ENCODE results near the gene S100B. TPM values are rescaled to one million over a fixed set of nuclear protein-coding genes. Genes with fewer than 3 reads are reported as not detected.
A peak's percentile ranks its signal among the peaks of the same experiment; 100 is the strongest.

S100B gene
- total RNA-seq, 1 donor from 2014 or later, result not detected

DNA sequence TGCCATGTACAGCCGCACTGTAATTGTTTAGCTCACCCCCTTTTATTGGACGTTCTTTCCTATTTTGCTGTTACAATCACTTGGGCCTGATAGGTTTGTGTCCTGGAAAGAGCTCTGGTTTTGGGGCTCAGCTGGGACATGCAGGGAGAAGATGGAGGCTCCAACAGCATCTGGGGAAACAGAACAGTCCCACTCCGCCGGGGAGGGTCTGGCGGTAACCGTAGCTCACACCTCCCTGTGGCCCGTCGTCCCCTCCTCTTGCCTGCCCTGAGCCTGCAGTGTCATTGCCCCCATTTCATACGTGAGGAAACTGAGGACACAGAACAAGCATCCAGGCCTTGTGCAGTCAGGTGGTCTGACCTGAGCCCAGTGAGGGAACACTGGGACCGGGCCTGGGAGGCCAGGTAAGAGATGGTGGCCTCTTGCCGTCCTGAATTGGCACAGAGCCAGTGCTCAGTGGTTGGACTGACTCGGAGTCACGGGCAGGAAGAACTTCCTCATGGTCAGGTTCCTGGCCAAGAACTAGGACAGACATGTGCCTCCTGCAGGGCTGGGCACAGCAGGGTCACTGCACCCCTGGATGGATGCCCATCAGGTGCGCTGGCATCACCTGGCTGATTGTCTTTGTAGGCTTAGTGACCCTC is 41.8 kb downstream of the S100B start:
- H3K36me3 Mint-ChIP-seq (ENCODE audit: unreplicated experiment), result no peaks in the 10 kb centered on the region
- no peak overlapping the region for H3K27ac Mint-ChIP-seq (ENCODE audit: unreplicated experiment)
- H3K9me3 Mint-ChIP-seq (ENCODE audit: unreplicated experiment), result peaks cover 11% of the 10 kb centered on the region
- DNase-seq, result no peak
- peaks cover 4% of the 10 kb centered on the region for H3K27me3 Mint-ChIP-seq (ENCODE audit: unreplicated experiment)
- TF ChIP-seq, protein P1, sequence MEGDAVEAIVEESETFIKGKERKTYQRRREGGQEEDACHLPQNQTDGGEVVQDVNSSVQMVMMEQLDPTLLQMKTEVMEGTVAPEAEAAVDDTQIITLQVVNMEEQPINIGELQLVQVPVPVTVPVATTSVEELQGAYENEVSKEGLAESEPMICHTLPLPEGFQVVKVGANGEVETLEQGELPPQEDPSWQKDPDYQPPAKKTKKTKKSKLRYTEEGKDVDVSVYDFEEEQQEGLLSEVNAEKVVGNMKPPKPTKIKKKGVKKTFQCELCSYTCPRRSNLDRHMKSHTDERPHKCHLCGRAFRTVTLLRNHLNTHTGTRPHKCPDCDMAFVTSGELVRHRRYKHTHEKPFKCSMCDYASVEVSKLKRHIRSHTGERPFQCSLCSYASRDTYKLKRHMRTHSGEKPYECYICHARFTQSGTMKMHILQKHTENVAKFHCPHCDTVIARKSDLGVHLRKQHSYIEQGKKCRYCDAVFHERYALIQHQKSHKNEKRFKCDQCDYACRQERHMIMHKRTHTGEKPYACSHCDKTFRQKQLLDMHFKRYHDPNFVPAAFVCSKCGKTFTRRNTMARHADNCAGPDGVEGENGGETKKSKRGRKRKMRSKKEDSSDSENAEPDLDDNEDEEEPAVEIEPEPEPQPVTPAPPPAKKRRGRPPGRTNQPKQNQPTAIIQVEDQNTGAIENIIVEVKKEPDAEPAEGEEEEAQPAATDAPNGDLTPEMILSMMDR (IDR thresholded peaks at IDR 0.05; ENCODE audit: partially characterized antibody, unreplicated experiment), result no peak
- H3K4me1 Mint-ChIP-seq (ENCODE audit: low read depth, unreplicated experiment), result peaks cover 32% of the 10 kb centered on the region
- no peak overlapping the region for H3K4me3 Mint-ChIP-seq (ENCODE audit: unreplicated experiment)

DNA sequence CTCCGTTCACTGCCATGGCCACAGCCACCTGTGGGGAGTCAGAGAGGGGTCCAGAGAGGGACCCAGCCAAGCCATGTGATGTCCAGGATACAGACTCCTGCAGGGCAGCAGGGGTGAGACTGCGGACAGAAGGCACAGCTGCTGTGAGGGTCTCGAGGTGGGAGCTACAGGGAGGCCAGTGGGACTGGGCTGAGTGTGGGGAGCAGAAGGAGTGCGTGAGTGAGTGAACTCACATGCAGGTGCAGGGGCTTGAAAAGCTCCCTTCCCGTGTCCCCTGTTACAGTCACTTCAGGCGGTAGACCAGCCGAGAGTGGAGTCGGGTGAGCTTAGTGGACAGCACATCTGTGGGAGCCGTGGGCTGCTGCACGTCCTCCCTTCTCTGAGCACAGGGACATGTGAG is 42.4 kb downstream of the S100B start:
- no peak for DNase-seq
- H3K4me3 Mint-ChIP-seq (ENCODE audit: unreplicated experiment), result no peak overlapping the region
- peaks cover 11% of the 10 kb centered on the region for H3K9me3 Mint-ChIP-seq (ENCODE audit: unreplicated experiment)
- H3K27me3 Mint-ChIP-seq (ENCODE audit: unreplicated experiment), result peaks cover 4% of the 10 kb centered on the region
- TF ChIP-seq, protein P1 (IDR thresholded peaks at IDR 0.05; ENCODE audit: partially characterized antibody, unreplicated experiment), result no peak
- H3K36me3 Mint-ChIP-seq (ENCODE audit: unreplicated experiment), result no peaks in the 10 kb centered on the region
- H3K27ac Mint-ChIP-seq (ENCODE audit: unreplicated experiment), result peak overlapping the region; percentile 43
- peaks cover 32% of the 10 kb centered on the region for H3K4me1 Mint-ChIP-seq (ENCODE audit: low read depth, unreplicated experiment)

DNA sequence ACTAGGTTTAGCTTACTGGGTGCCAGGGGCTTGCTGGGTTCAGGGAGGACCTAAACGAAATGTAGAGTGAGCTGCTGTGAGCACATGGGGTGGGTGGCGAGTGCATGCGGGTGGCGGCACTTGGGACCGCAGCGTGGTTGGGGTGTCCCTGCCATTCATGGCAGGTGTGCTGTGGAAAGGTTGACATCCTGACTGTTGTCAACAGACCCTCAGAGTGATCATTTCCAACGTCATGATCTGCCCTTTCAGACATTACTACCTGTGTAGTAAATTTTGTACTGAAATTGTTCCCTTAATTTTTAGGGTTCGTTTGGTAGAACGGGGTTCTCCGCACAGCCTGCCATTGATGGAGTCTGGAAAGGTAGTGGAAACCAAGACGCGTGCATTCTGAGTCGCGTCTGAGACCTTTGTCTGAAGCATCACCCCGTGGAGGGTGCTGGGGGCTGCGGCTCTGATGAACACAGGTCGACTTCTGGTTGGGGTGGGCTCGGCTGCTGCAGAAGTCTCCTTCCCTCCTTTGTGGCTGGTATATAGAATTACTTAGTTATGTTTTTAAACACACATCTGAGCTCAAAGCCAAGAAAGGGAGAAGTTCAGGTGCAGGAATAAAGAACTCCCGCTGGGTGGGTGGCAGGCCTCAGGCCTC is 43.3 kb downstream of the S100B start:
- Mint-ChIP-seq H3K9me3 (ENCODE audit: unreplicated experiment) (peaks cover 13% of the 10 kb centered on the region), H3K27me3 (ENCODE audit: unreplicated experiment) (peaks cover 4% of the 10 kb centered on the region), H3K4me3 (ENCODE audit: unreplicated experiment) (no peak overlapping the region), H3K4me1 (ENCODE audit: low read depth, unreplicated experiment) (peaks cover 32% of the 10 kb centered on the region), H3K36me3 (ENCODE audit: unreplicated experiment) (no peaks in the 10 kb centered on the region), H3K27ac (ENCODE audit: unreplicated experiment) (no peak overlapping the region)
- TF ChIP-seq, protein P1 (IDR thresholded peaks at IDR 0.05; ENCODE audit: partially characterized antibody, unreplicated experiment), result no peak
- no peak for DNase-seq

GRCh38 chr21:46560568-46561444 is 44.1 kb downstream of the S100B start:
- H3K4me3 Mint-ChIP-seq (ENCODE audit: unreplicated experiment), result no peak overlapping the region
- no peak for DNase-seq
- H3K27me3 Mint-ChIP-seq (ENCODE audit: unreplicated experiment), result peaks cover 4% of the 10 kb centered on the region
- peak overlapping the region; percentile 38 for H3K27ac Mint-ChIP-seq (ENCODE audit: unreplicated experiment)
- peaks cover 32% of the 10 kb centered on the region for H3K4me1 Mint-ChIP-seq (ENCODE audit: low read depth, unreplicated experiment)
- TF ChIP-seq, protein P1 (IDR thresholded peaks at IDR 0.05; ENCODE audit: partially characterized antibody, unreplicated experiment), result no peak
- peaks cover 5% of the 10 kb centered on the region for H3K36me3 Mint-ChIP-seq (ENCODE audit: unreplicated experiment)
- H3K9me3 Mint-ChIP-seq (ENCODE audit: unreplicated experiment), result peaks cover 13% of the 10 kb centered on the region

Data from glutamatergic neuron (in vitro differentiated cells).